Uterus (tissue), 4 donors: ENCODE measurements around the gene LRP8. TPM values are rescaled to one million over a fixed set of nuclear protein-coding genes. Genes with fewer than 3 reads are reported as not detected.

ENCODE experiments used
- DNase-seq, 2 donors: peaks; one replicate each; pipeline ENCODE4 v3.0.0-alpha.2; 2019 to 2020
- H3K27ac ChIP-seq, 2 donors: fragments of 200-600 bp; sonication (generic); 1 replicate in 1 of 2; 2 replicates in 1 of 2; pipeline ENCODE4 v1.5.1; 2016 to 2018
- H3K27me3 ChIP-seq, 2 donors: fragments of 200-600 bp; sonication (generic); one replicate each; pipeline ENCODE4 v1.5.1; 2018 to 2019; ENCODE audit warnings: control low read depth in 1 of 2
- H3K36me3 ChIP-seq, 2 donors: fragments of 200-600 bp; sonication (generic); one replicate each; pipeline ENCODE4 v1.5.1; 2019; ENCODE audit warnings: control low read depth in 1 of 2
- H3K4me1 ChIP-seq, 2 donors: fragments of 200-600 bp; sonication (generic); one replicate each; pipeline ENCODE4 v1.5.1; 2018 to 2019; ENCODE audit warnings: control low read depth in 1 of 2
- H3K4me3 ChIP-seq, 2 donors: fragments of 200-600 bp; sonication (generic); 1 replicate in 1 of 2; 2 replicates in 1 of 2; pipeline ENCODE4 v1.5.1; 2018 to 2019; ENCODE audit warnings: mild to moderate bottlenecking in 1 of 2
- H3K9me3 ChIP-seq, 2 donors: fragments of 200-600 bp; sonication (generic); one replicate each; pipeline ENCODE4 v1.5.1; 2019; ENCODE audit warnings: control low read depth in 1 of 2
- CTCF ChIP-seq, 4 experiments: fragments of 200-600 bp in 2 of 4; fragments of 450-650 bp in 2 of 4; sonication (generic) in 2 of 4; IDR thresholded peaks; one replicate each; pipeline ENCODE4 v1.5.1; 2016 to 2019; ENCODE audit warnings: antibody characterized with exemption in 4 of 4, mild to moderate bottlenecking in 2 of 4, moderate library complexity in 1 of 4
- POLR2A ChIP-seq, 2 donors: fragments of 450-650 bp; IDR thresholded peaks; one replicate each; pipeline ENCODE4 v1.6.1; 2016; ENCODE audit warnings: antibody characterized with exemption in 2 of 2, mild to moderate bottlenecking in 1 of 2, moderate library complexity in 1 of 2
- intact Hi-C: fragments of 100-400 bp; cut with DNase I; formaldehyde crosslinking; loops from one replicate; pipeline ENCODE4 v1.15.1; 2023; ENCODE audit warnings: low total_unique reads
- total RNA-seq, 4 donors: library from RNA; depleted of rRNA in 3 of 4; stranded (reverse); fragments of >200 nt in 3 of 4; gene quantifications; one replicate each; pipeline versions ENCODE4 v1.1.0 to v1.2.4, GENCODE V29; 2014 to 2023
- donor health status: DM: yes; HTN: yes; CAD: no.

The LRP8 gene
- total RNA-seq, 4 donors from 2014 or later, result 1.5 to 15.3 (median 8.5) TPM

GRCh38 chr1:53257454-53258081 lies 70.3 kb downstream of the LRP8 start:
- no peak for DNase-seq
- H3K36me3 ChIP-seq, result no peaks in the 10 kb centered on the region
- H3K9me3 ChIP-seq, result no peaks in the 10 kb centered on the region
- no peak overlapping the region for H3K4me3 ChIP-seq
- no peaks in the 10 kb centered on the region for H3K27me3 ChIP-seq
- no peak for TF ChIP-seq POLR2A (IDR thresholded peaks at IDR 0.05)
- no peak for TF ChIP-seq CTCF (IDR thresholded peaks at IDR 0.05)
- H3K27ac ChIP-seq, result no peak overlapping the region
- intact Hi-C loops, result no loop called here
- H3K4me1 ChIP-seq, result no peaks in the 10 kb centered on the region

DNA sequence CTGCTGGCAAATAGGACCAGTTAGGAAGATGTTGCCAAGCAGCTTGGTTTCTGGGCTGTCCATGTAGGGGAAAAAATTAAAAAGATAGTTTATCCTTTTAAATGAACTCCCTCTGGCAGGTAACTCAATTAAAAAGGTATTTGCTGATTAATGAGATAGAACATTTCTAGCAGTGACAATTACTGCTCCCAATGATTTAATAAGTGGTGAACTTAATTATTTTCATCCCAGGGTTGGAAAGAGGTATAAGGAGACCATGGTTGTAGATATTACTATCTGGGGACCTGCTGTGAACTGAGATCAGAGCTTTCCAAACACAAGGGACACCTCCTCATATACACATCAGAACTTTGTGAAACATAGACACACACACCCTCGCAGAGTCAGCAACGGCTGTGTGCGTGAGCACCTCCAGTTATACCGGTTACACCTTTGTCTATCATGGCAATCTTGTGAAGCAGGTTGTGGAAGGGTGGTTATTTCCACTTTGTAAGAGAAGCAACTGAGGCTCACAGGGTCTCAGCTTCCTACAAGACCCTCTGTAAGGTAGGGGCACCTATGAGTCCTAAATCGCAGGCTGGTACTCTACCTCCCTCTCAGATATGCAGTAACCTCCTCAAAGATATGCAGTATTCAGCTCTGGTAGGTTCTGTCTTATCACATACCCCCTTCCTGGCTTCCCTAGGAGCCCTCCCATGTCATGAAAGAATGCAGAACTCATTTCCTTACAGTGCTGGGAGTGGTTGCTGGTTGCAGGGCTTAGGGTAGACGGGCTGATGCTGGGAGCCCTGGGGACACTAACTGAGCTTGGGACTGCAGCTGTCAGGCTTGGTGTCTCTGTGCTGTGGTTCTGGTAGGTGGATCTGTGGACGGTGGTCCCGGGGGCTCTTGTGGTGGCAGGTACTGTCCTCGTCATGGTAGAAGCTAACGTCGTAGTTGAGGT lies 71.1 kb downstream of the LRP8 start:
- no peak overlapping the region for H3K27ac ChIP-seq
- H3K4me3 ChIP-seq, result no peak overlapping the region
- no peaks in the 10 kb centered on the region for H3K4me1 ChIP-seq
- H3K9me3 ChIP-seq, result no peaks in the 10 kb centered on the region
- no peak for DNase-seq
- H3K36me3 ChIP-seq, result no peaks in the 10 kb centered on the region
- intact Hi-C loops, result no loop called here
- TF ChIP-seq CTCF (IDR thresholded peaks at IDR 0.05) (no peak), POLR2A (IDR thresholded peaks at IDR 0.05) (no peak)
- no peaks in the 10 kb centered on the region for H3K27me3 ChIP-seq

DNA sequence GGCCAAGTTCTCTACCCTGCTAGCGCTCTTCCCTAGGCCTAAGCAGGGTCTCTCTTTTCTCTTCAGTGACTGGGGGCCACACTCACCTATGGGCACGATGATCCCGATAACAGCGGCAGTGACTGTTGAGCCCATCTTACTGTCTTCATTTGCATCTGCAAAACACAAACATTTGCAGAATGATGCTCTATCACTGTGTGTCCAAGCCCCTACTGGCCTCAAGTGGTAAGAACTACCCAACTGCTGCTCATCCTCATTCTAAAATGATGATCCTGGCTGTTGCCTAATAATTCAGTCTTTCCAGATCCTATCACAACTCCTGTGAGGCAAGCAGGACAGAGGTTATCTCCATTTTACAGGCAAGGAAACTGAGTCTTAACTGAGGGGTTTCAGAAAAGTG lies 72.8 kb downstream of the LRP8 start:
- Histone ChIP-seq H3K9me3 (no peaks in the 10 kb centered on the region), H3K27me3 (no peaks in the 10 kb centered on the region), H3K36me3 (no peaks in the 10 kb centered on the region), H3K4me1 (no peaks in the 10 kb centered on the region), H3K4me3 (no peak overlapping the region), H3K27ac (no peak overlapping the region)
- DNase-seq, result no peak
- no peak for TF ChIP-seq POLR2A (IDR thresholded peaks at IDR 0.05)
- TF ChIP-seq CTCF (IDR thresholded peaks at IDR 0.05), result no peak
- intact Hi-C loops, result no loop called here

DNA sequence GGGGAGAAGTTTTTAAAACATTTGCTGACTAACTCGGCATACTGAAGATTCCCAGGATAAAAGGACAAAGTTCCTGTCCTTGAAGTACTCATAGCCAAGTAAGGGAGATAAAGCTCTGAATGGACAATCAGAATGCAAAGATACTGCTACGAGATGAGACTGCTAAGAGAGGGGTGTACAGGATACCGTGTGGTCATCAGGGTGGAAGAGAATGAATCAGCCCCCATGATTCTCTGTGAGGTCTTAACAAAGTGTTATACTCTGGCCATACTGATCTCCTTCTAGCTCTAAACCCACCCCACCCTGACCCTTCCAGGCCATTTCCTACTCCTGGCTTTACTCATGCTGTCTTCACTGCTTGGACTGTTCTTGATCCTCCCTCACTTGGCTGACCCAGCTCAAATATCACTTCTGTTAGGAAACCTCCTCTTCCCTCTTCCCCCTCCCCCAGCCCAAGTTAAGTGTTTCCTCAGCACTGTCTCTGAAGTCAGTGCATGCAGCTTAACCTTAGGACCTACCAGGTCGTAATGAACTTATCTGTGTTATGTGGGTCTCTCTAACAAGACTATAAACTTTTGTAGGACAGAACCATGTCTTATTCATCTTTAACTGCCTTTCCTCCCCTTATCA lies 73.7 kb downstream of the LRP8 start:
- intact Hi-C loops, result no loop called here
- Histone ChIP-seq H3K4me3 (no peak overlapping the region), H3K27me3 (no peaks in the 10 kb centered on the region), H3K4me1 (no peaks in the 10 kb centered on the region), H3K36me3 (no peaks in the 10 kb centered on the region), H3K9me3 (no peaks in the 10 kb centered on the region), H3K27ac (no peak overlapping the region)
- TF ChIP-seq POLR2A (IDR thresholded peaks at IDR 0.05) (no peak), CTCF (IDR thresholded peaks at IDR 0.05) (no peak)
- DNase-seq, result no peak

DNA sequence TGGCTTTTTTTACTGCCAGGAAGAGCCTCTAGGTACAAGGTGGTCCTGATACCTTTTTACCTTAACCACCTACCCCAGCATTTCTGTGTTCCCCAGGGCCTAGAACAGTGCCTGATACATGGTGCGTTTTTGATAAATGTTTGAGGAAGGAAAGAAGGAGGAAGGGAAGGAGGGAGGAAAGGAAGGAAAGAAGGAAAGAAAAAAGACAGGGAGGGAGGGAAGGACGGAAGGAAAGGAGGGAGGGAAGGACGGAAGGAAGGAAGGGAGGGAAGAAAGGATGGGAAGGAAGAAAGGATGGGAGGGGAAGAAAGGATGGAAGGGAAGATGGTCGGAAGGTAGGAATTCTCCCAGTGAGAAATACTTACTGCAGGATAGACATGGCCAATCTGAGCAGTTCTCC lies 77.5 kb downstream of the LRP8 start:
- Histone ChIP-seq H3K27me3 (no peaks in the 10 kb centered on the region), H3K9me3 (no peaks in the 10 kb centered on the region), H3K36me3 (no peaks in the 10 kb centered on the region), H3K27ac (no peak overlapping the region), H3K4me3 (no peak overlapping the region), H3K4me1 (no peaks in the 10 kb centered on the region)
- intact Hi-C loops, result no loop called here
- no peak for TF ChIP-seq CTCF (IDR thresholded peaks at IDR 0.05)
- no peak for TF ChIP-seq POLR2A (IDR thresholded peaks at IDR 0.05)
- DNase-seq, result no peak
